K562 (cell line): ENCODE measurements around the gene UBAP2. TPM values are rescaled to one million over a fixed set of nuclear protein-coding genes. Genes with fewer than 3 reads are reported as not detected.
A peak's percentile ranks its signal among the peaks of the same experiment; 100 is the strongest.

Experiments used
- ATAC-seq: fragments of 200-7000 bp; cut with Tn5 transposase; 3 replicates; pipeline ENCODE4 v1.9.1; 2020; ENCODE audit warnings: moderate library complexity
- BruUV-seq: library from RNA; stranded (reverse); fragments of 400-500 nt; replicated peaks from 2 replicates; lab custom pipeline; 2021; lab: Mats Ljungman, UMichigan
- CTCF ChIA-PET: fragments of 300-600 bp; formaldehyde crosslinking; extraction: SDS; loops from one replicate; lab custom pipeline; 2021; ENCODE audit warnings: low intra/inter-chr PET ratio; lab: Yijun Ruan, JAX
- POLR2A ChIA-PET: fragments of 300-600, 350-650 bp; sonication (Branson Sonifier 250); formaldehyde crosslinking; extraction: SDS; loops from one replicate; lab custom pipeline; 2021; ENCODE audit warnings: antibody characterized with exemption, inconsistent platforms; lab: Yijun Ruan, JAX
- DNase-seq, 4 experiments: peaks; one replicate each; pipeline versions ENCODE4 v3.0.0 to v3.0.0-alpha.2; 2011 to 2018; ENCODE audit warnings: low spot score in 3 of 4, mixed read lengths in 3 of 4; ENCODE audit errors: extremely low read depth in 1 of 4
- FAIRE-seq: peaks from 2 replicates; lab custom pipeline; 2011; peaks lifted over from hg19 to GRCh38; lab: Jason Lieb, UNC
- H2AFZ ChIP-seq: 2 replicates; pipeline ENCODE4 v1.6.0; 2011; ENCODE audit warnings: low read depth, low read length, control low read depth, inconsistent platforms
- H3K27ac ChIP-seq: fragments of 200-600 bp; 3 replicates; pipeline ENCODE4 v1.8.0; 2011; ENCODE audit warnings: low read depth, mild to moderate bottlenecking, control low read depth, inconsistent platforms, low read length, moderate library complexity, mixed read lengths; ENCODE audit errors: extremely low read depth
- H3K27me3 ChIP-seq, 2 experiments: fragments of 300-600 bp in 1 of 2; 2 replicates in 1 of 2; 3 replicates in 1 of 2; pipeline versions ENCODE4 v1.6.0 to v1.8.0; 2011; ENCODE audit warnings: inconsistent platforms in 2 of 2, low read length in 2 of 2, mild to moderate bottlenecking in 1 of 2, mixed read lengths in 1 of 2, moderate library complexity in 1 of 2; ENCODE audit not compliant: control insufficient read depth in 2 of 2, insufficient read depth in 2 of 2
- H3K36me3 ChIP-seq: fragments of 300-600 bp; 3 replicates; pipeline ENCODE4 v1.8.0; 2011; ENCODE audit warnings: mild to moderate bottlenecking, low read length, inconsistent platforms; ENCODE audit not compliant: control insufficient read depth, insufficient read depth
- H3K4me1 ChIP-seq, 2 experiments: fragments of 200-600 bp in 1 of 2; replicated peaks in 1 of 2; 2 replicates in 1 of 2; 3 replicates in 1 of 2; pipeline versions ENCODE4 v1.5.1 to v1.8.0; 2011; ENCODE audit warnings: inconsistent platforms in 2 of 2, low read length in 2 of 2, mild to moderate bottlenecking in 1 of 2, mixed read lengths in 1 of 2, moderate library complexity in 1 of 2; ENCODE audit not compliant: control insufficient read depth in 2 of 2, insufficient read depth in 2 of 2
- H3K4me2 ChIP-seq: 2 replicates; pipeline ENCODE4 v1.6.1; 2011; ENCODE audit warnings: low read length, control low read depth, inconsistent platforms, mixed read lengths; ENCODE audit not compliant: insufficient read depth
- H3K4me3 ChIP-seq: fragments of 200-600 bp; sonication (generic), shearing (Covaris generic); 2 replicates; pipeline ENCODE4 v1.5.1; 2016; ENCODE audit warnings: control low read depth, inconsistent platforms
- H3K79me2 ChIP-seq: fragments of 200-600 bp; 3 replicates; pipeline ENCODE4 v1.8.0; 2011; ENCODE audit warnings: low read length, inconsistent platforms; ENCODE audit not compliant: control insufficient read depth, insufficient read depth
- H3K9ac ChIP-seq, 2 experiments: 2 replicates each; pipeline versions ENCODE4 v1.6.0 to v1.6.1; 2011; ENCODE audit warnings: low read depth in 2 of 2, low read length in 2 of 2, control low read depth in 1 of 2, inconsistent platforms in 1 of 2, mild to moderate bottlenecking in 1 of 2, mixed read lengths in 1 of 2; ENCODE audit not compliant: insufficient read depth in 1 of 2
- H3K9me1 ChIP-seq: one replicate; pipeline ENCODE4 v1.6.0; 2011; ENCODE audit warnings: inconsistent platforms, mild to moderate bottlenecking, low read length, moderate library complexity; ENCODE audit not compliant: control insufficient read depth, insufficient read depth
- H3K9me3 ChIP-seq: replicated peaks from 2 replicates; pipeline ENCODE4 v1.5.1; 2011; ENCODE audit warnings: low read depth, low read length, inconsistent platforms; ENCODE audit not compliant: control insufficient read depth, insufficient read depth
- H4K20me1 ChIP-seq: replicated peaks from 2 replicates; pipeline ENCODE4 v1.6.1; 2011; ENCODE audit warnings: low read length, inconsistent platforms, mixed read lengths; ENCODE audit not compliant: control insufficient read depth, insufficient read depth
- ETV1 ChIP-seq: fragments of 450-650 bp; conservative IDR thresholded peaks from 2 replicates; pipeline ENCODE4 v1.6.1; 2016; ENCODE audit warnings: missing genetic modification characterization, control low read depth, low read depth, missing compliant biosample characterization
- HDAC6 ChIP-seq: IDR thresholded peaks from 2 replicates; pipeline ENCODE4 v1.6.1; 2012; ENCODE audit warnings: low read depth, mild to moderate bottlenecking, control low read depth, inconsistent platforms, low read length, moderate library complexity
- JUND ChIP-seq, 2 experiments: IDR thresholded peaks; 2 replicates in 1 of 2; 3 replicates in 1 of 2; pipeline ENCODE4 v1.6.1; 2011; ENCODE audit warnings: borderline replicate concordance in 2 of 2, low read depth in 2 of 2, low read length in 2 of 2, improper control_type of control experiment in 1 of 2, missing biosample characterization in 1 of 2, missing genetic modification characterization in 1 of 2, missing genetic modification reagents in 1 of 2
- NFIC ChIP-seq: fragments of 450-650 bp; IDR thresholded peaks from 2 replicates; pipeline ENCODE4 v1.6.1; 2017; ENCODE audit warnings: mild to moderate bottlenecking, inconsistent platforms
- ZNF444 ChIP-seq: fragments of 250-450 bp; sonication (Bioruptor Pico); IDR thresholded peaks from 2 replicates; pipeline ENCODE4 v1.4.0; 2020; ENCODE audit warnings: mild to moderate bottlenecking, moderate library complexity
- WGBS: fragments of 100-300 bp; shearing (Covaris generic); methylation state at CpG from one replicate; pipeline ENCODE4 v1.1.6; 2016; ENCODE audit warnings: low coverage, mixed read lengths; ENCODE audit not compliant: insufficient coverage; ENCODE audit errors: missing lambda C conversion rate; 5-methylcytosine and 5-hydroxymethylcytosine counted together
- in situ Hi-C: fragments of 300-500 bp; cut with MboI; formaldehyde crosslinking; loops from 4 replicates; pipeline ENCODE4 v1.15.0; 2018; ENCODE audit warnings: inconsistent platforms, mixed read lengths
- intact Hi-C: fragments of 100-400 bp; cut with micrococcal nuclease; formaldehyde crosslinking; loops from 2 replicates; pipeline ENCODE4 v1.14.2; 2022
- polyA plus RNA-seq, 8 experiments: library from polyadenylated mRNA; depleted of rRNA in 4 of 8; stranded (reverse) in 5 of 8; unstranded in 3 of 8; fragments of >200 nt; fragmentation: Nextera tagmentation in 2 of 8; fragmentation: Illumina TruSeq in 1 of 8; extraction: Ambion mirVana in 2 of 8; extraction: Trizol in 1 of 8; gene quantifications; 2 replicates each; pipeline versions ENCODE4 v1.2.1 to v1.2.3, GENCODE V29; 2011 to 2014; ENCODE audit warnings: inconsistent platforms in 1 of 8, missing spikeins in 1 of 8
- total RNA-seq, 7 experiments: library from RNA; depleted of rRNA in 6 of 7; stranded (reverse); fragments of >200 nt in 6 of 7; fragmentation: Illumina TruSeq in 2 of 7; extraction: Trizol in 2 of 7; gene quantifications; 2 replicates each; pipeline versions ENCODE4 v1.2.1 to v1.2.3, GENCODE V29; 2011 to 2021; ENCODE audit warnings: low replicate concordance in 1 of 7

The UBAP2 gene
- total and polyA plus RNA-seq, 9 of the 15 experiments (the other 6 are each of a cell fraction or from before 2014, with no cell fraction given): 8.7 to 47.9 (median 18.7) TPM

- TF ChIP-seq NFIC: peak; percentile 76
- TF ChIP-seq HDAC6: no peak
- no peak for TF ChIP-seq ETV1 (tag)
- TF ChIP-seq JUND (IDR thresholded peaks at IDR 0.05; ENCODE audit: borderline replicate concordance, low read depth, low read length): no peak
- no peak for TF ChIP-seq JUND (tag; IDR thresholded peaks at IDR 0.05; ENCODE audit: borderline replicate concordance, low read depth, low read length)
- TF ChIP-seq ZNF444 (CRISPR knock-in tag): no peak
- in situ Hi-C loops (no loop called here), intact Hi-C loops (no loop called here)
- H3K9me1 ChIP-seq: no peaks in the 10 kb centered on the region
- no peak overlapping the region for H3K4me2 ChIP-seq
- H3K4me1 ChIP-seq: peaks cover 0 to 15% of the 10 kb centered on the region in 2 experiments; a peak in 4 of 5 replicates
- ChIA-PET CTCF (no interaction called here), POLR2A (interaction anchor here (0.6 to 1.3 kb wide), 2 partner anchors 10 to 86 kb away, joined by 3 read pairs; no protein-coding TSS in a partner anchor)
- no TSS peak for BruUV-seq
- no peaks in the 10 kb centered on the region for H3K27me3 ChIP-seq
- 60% methylated on average over 5 of the region's 5 CpGs for WGBS
- peak in 1 of 4 experiments; percentile 11 for DNase-seq
- FAIRE-seq: no peak
- H4K20me1 ChIP-seq: no peaks in the 10 kb centered on the region; the same call in 1 of the 2 replicates
- H3K4me3 ChIP-seq: no peak overlapping the region
- peaks cover 7% of the 10 kb centered on the region; the same call in 1 of the 3 replicates for H3K36me3 ChIP-seq
- no peak for ATAC-seq
- no peak overlapping the region for H2AFZ ChIP-seq
- H3K9me3 ChIP-seq: no peaks in the 10 kb centered on the region
- peaks cover 62% of the 10 kb centered on the region for H3K79me2 ChIP-seq
- no peak overlapping the region for H3K9ac ChIP-seq
- no peak overlapping the region for H3K27ac ChIP-seq
Measured at GRCh38 chr9:33884856-33885701, 163.6 kb downstream of the UBAP2 start.
